Neural cell (in vitro differentiated cells): ENCODE measurements around the gene TSPAN1.

Experiments
- EZH2 ChIP-seq: fragments of 200-600, 300-800 bp; shearing (Covaris generic), sonication (generic); IDR thresholded peaks from 2 replicates; pipeline ENCODE4 v1.6.1; 2014; ENCODE audit warnings: antibody characterized with exemption, low read length, borderline replicate concordance, mild to moderate bottlenecking; ENCODE audit not compliant: insufficient read depth, poor library complexity, severe bottlenecking
- MXI1 ChIP-seq: fragments of 450-650 bp; conservative IDR thresholded peaks from 2 replicates; pipeline ENCODE4 v1.6.1; 2014; ENCODE audit warnings: antibody characterized with exemption, mild to moderate bottlenecking; ENCODE audit not compliant: poor library complexity, severe bottlenecking
- POLR2AphosphoS5 ChIP-seq: IDR thresholded peaks from 2 replicates; pipeline ENCODE4 v1.6.1; 2012
- TF ChIP-seq, protein P1 (sequence below): fragments of 450-650 bp; IDR thresholded peaks from 2 replicates; pipeline ENCODE4 v1.5.1; 2014; ENCODE audit warnings: antibody characterized with exemption, mild to moderate bottlenecking, moderate library complexity; ENCODE audit not compliant: poor library complexity, severe bottlenecking
- TF ChIP-seq, protein P2 (sequence below): IDR thresholded peaks from 2 replicates; pipeline ENCODE4 v1.6.1; 2012; ENCODE audit warnings: borderline replicate concordance

DNA sequence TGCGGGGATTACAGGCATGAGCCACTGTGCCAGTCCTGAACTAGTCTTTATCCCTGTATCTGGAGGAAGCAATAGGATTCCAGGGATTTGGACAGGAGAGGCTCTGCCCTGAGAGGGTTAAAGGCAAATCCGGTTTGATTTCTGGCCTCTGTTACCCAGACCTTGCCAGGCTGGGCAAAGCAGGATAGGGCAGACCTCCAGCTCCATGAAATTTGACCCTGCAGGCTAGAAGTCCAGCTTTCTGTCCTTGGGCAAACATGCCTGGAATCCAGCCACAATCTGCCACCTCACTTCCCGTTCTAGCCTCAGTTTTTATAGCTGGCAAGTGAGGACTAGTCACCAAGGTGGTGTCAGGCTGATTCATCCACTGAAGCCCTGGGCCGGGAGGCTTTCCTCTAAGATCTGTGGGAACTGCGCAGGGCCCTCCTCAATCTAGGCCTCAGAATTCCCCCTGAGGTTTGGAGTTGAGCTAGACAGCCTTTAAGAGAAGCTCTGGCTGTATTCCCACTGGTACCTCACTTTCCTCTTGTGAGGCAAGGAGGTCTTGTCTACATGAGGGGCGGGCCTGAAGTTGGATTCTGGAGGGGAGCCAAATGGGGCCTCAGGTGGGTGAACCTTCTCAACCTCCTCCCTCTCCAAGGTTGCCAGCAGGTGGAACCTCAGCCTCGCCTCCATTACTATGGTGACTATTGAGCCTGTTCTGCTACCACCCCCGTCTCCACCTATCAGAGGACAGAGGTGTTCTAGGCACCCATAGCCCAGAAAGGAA is 8.4 kb downstream of the TSPAN1 start:
- TF ChIP-seq, protein P1, sequence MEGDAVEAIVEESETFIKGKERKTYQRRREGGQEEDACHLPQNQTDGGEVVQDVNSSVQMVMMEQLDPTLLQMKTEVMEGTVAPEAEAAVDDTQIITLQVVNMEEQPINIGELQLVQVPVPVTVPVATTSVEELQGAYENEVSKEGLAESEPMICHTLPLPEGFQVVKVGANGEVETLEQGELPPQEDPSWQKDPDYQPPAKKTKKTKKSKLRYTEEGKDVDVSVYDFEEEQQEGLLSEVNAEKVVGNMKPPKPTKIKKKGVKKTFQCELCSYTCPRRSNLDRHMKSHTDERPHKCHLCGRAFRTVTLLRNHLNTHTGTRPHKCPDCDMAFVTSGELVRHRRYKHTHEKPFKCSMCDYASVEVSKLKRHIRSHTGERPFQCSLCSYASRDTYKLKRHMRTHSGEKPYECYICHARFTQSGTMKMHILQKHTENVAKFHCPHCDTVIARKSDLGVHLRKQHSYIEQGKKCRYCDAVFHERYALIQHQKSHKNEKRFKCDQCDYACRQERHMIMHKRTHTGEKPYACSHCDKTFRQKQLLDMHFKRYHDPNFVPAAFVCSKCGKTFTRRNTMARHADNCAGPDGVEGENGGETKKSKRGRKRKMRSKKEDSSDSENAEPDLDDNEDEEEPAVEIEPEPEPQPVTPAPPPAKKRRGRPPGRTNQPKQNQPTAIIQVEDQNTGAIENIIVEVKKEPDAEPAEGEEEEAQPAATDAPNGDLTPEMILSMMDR = no peak
- no peak for TF ChIP-seq MXI1
- TF ChIP-seq, protein P2, sequence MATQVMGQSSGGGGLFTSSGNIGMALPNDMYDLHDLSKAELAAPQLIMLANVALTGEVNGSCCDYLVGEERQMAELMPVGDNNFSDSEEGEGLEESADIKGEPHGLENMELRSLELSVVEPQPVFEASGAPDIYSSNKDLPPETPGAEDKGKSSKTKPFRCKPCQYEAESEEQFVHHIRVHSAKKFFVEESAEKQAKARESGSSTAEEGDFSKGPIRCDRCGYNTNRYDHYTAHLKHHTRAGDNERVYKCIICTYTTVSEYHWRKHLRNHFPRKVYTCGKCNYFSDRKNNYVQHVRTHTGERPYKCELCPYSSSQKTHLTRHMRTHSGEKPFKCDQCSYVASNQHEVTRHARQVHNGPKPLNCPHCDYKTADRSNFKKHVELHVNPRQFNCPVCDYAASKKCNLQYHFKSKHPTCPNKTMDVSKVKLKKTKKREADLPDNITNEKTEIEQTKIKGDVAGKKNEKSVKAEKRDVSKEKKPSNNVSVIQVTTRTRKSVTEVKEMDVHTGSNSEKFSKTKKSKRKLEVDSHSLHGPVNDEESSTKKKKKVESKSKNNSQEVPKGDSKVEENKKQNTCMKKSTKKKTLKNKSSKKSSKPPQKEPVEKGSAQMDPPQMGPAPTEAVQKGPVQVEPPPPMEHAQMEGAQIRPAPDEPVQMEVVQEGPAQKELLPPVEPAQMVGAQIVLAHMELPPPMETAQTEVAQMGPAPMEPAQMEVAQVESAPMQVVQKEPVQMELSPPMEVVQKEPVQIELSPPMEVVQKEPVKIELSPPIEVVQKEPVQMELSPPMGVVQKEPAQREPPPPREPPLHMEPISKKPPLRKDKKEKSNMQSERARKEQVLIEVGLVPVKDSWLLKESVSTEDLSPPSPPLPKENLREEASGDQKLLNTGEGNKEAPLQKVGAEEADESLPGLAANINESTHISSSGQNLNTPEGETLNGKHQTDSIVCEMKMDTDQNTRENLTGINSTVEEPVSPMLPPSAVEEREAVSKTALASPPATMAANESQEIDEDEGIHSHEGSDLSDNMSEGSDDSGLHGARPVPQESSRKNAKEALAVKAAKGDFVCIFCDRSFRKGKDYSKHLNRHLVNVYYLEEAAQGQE = no peak
- TF ChIP-seq POLR2AphosphoS5 = no peak
- TF ChIP-seq EZH2 = no peak
